B cell (primary cell): ENCODE data around the gene AKTIP. TPM values are rescaled to one million over a fixed set of nuclear protein-coding genes. Genes with fewer than 3 reads are reported as not detected.

Experiments used
- ATAC-seq: fragments of 200-7000 bp; cut with Tn5 transposase; one replicate; pipeline ENCODE4 v1.10.0; 2021; ENCODE audit warnings: low read depth, mild to moderate bottlenecking, moderate number of reproducible peaks, moderate library complexity
- CTCF ChIA-PET: fragments of 350-600 bp; sonication (Branson Sonifier 250); formaldehyde crosslinking; loops from one replicate; lab custom pipeline; 2021; ENCODE audit warnings: antibody characterized with exemption, inconsistent platforms; lab: Charles Lee
- POLR2A ChIA-PET: fragments of 350-600 bp; sonication (Branson Sonifier 250); formaldehyde crosslinking; loops from one replicate; lab custom pipeline; 2021; ENCODE audit warnings: antibody characterized with exemption; lab: Charles Lee
- DNase-seq: peaks from one replicate; pipeline ENCODE4 v3.0.0; 2013
- H2AFZ ChIP-seq: 2 replicates; pipeline ENCODE4 v1.6.1; 2012; ENCODE audit warnings: mild to moderate bottlenecking, low read depth, low read length; ENCODE audit not compliant: insufficient read depth, poor library complexity, severe bottlenecking
- H3K27ac ChIP-seq, 2 donors: 1 replicate in 1 of 2; 2 replicates in 1 of 2; pipeline ENCODE4 v1.5.1; 2012 to 2013; ENCODE audit warnings: low read length in 2 of 2, mild to moderate bottlenecking in 2 of 2, moderate library complexity in 1 of 2
- H3K27me3 ChIP-seq, 4 experiments: fragments of 200-600 bp in 1 of 4; sonication (generic) in 1 of 4; replicated peaks in 1 of 4; 1 replicate in 2 of 4; 2 replicates in 2 of 4; pipeline versions ENCODE4 v1.6.1 to v1.7.0; 2013 to 2016; ENCODE audit warnings: low read length in 3 of 4, mild to moderate bottlenecking in 2 of 4, mixed read lengths in 1 of 4, moderate library complexity in 1 of 4; ENCODE audit not compliant: insufficient read depth in 4 of 4, control insufficient read depth in 3 of 4; ENCODE audit errors: control extremely low read depth in 1 of 4
- H3K36me3 ChIP-seq, 2 experiments: replicated peaks in 1 of 2; 1 replicate in 1 of 2; 2 replicates in 1 of 2; pipeline versions ENCODE4 v1.6.1 to v1.7.1; 2013; ENCODE audit warnings: low read length in 1 of 2; ENCODE audit not compliant: insufficient read depth in 2 of 2, control insufficient read depth in 1 of 2; ENCODE audit errors: control extremely low read depth in 1 of 2, extremely low read depth in 1 of 2
- H3K4me1 ChIP-seq, 2 donors: fragments of 200-600 bp in 1 of 2; sonication (generic) in 1 of 2; 1 replicate in 1 of 2; 2 replicates in 1 of 2; pipeline versions ENCODE4 v1.5.1 to v1.6.1; 2013 to 2017; ENCODE audit warnings: low read length in 2 of 2; ENCODE audit not compliant: control insufficient read depth in 2 of 2, insufficient read depth in 2 of 2
- H3K4me2 ChIP-seq: replicated peaks from 2 replicates; pipeline ENCODE3; 2012; ENCODE audit warnings: mild to moderate bottlenecking, low read depth, low read length; ENCODE audit not compliant: poor library complexity, severe bottlenecking
- H3K4me3 ChIP-seq, 5 experiments: fragments of 200-600 bp in 1 of 5; sonication (generic) in 1 of 5; 1 replicate in 3 of 5; 2 replicates in 2 of 5; pipeline versions ENCODE4 v1.5.1 to v1.7.0; 2011 to 2016; ENCODE audit warnings: low read length in 4 of 5, mild to moderate bottlenecking in 4 of 5, low read depth in 2 of 5, control low read depth in 1 of 5, moderate library complexity in 1 of 5; ENCODE audit not compliant: insufficient read depth in 1 of 5; ENCODE audit errors: control extremely low read depth in 1 of 5, extremely low read depth in 1 of 5
- H3K79me2 ChIP-seq: fragments of 200-600 bp; sonication (generic); one replicate; pipeline ENCODE4 v1.6.0; 2016; ENCODE audit warnings: low read length; ENCODE audit not compliant: control insufficient read depth, insufficient read depth
- H3K9ac ChIP-seq: fragments of 200-600 bp; sonication (generic); 2 replicates; pipeline ENCODE4 v1.6.1; 2017; ENCODE audit warnings: mild to moderate bottlenecking, low read length, moderate library complexity
- H3K9me3 ChIP-seq, 3 donors: one replicate each; pipeline versions ENCODE4 v1.6.1 to v1.7.1; 2013; ENCODE audit warnings: low read length in 2 of 3; ENCODE audit not compliant: control insufficient read depth in 2 of 3, insufficient read depth in 1 of 3; ENCODE audit errors: control extremely low read depth in 1 of 3
- H4K20me1 ChIP-seq: 2 replicates; pipeline ENCODE4 v1.6.0; 2012; ENCODE audit warnings: mild to moderate bottlenecking, low read length; ENCODE audit not compliant: insufficient read depth, control insufficient read depth, poor library complexity, severe bottlenecking
- H3K27ac Mint-ChIP-seq: one replicate; pipeline ENCODE4 v1.8.0; 2021; ENCODE audit warnings: mixed read lengths
- H3K27me3 Mint-ChIP-seq: one replicate; pipeline ENCODE4 v1.8.0; 2021; ENCODE audit warnings: mixed read lengths
- H3K4me1 Mint-ChIP-seq: one replicate; pipeline ENCODE4 v1.8.0; 2021; ENCODE audit warnings: mixed read lengths
- H3K4me3 Mint-ChIP-seq: one replicate; pipeline ENCODE4 v1.8.0; 2021; ENCODE audit warnings: mixed read lengths
- H3K9me3 Mint-ChIP-seq: one replicate; pipeline ENCODE4 v1.8.0; 2022; ENCODE audit warnings: mixed read lengths; ENCODE audit not compliant: insufficient read depth
- CTCF ChIP-seq: fragments of 200-600 bp; IDR thresholded peaks from one replicate; pipeline ENCODE4 v1.8.0; 2022; ENCODE audit warnings: antibody characterized with exemption, mild to moderate bottlenecking
- EZH2 ChIP-seq: IDR thresholded peaks from 2 replicates; pipeline ENCODE4 v1.6.1; 2012; ENCODE audit warnings: borderline replicate concordance, low read depth, mild to moderate bottlenecking, moderate library complexity, low read length; ENCODE audit not compliant: insufficient read depth, poor library complexity, severe bottlenecking
- WGBS: methylation state at CpG from one replicate; pipeline ENCODE4 v1.1.5; 2013; ENCODE audit warnings: missing lambda C conversion rate; ENCODE audit not compliant: insufficient coverage; 5-methylcytosine and 5-hydroxymethylcytosine counted together
- intact Hi-C: fragments of 100-400 bp; cut with micrococcal nuclease; formaldehyde crosslinking; loops from one replicate; pipeline ENCODE4 v1.10.0; 2022
- polyA plus RNA-seq: library from polyadenylated mRNA; depleted of rRNA; stranded (reverse); fragments of >200 nt; gene quantifications from 2 replicates; pipeline ENCODE4 v1.2.3, GENCODE V29; 2012
- total RNA-seq, 2 donors: library from RNA; stranded (reverse); fragments of 120-200 nt in 1 of 2; gene quantifications; 1 replicate in 1 of 2; 2 replicates in 1 of 2; pipeline versions ENCODE4 v1.2.3 to v1.2.4, GENCODE V29; 2013 to 2022

AKTIP gene
- total and polyA plus RNA-seq, 2 donors (not counting 1 experiment from before 2014, with no cell fraction given), result 12.6 to 24.0 TPM

- Histone ChIP-seq H3K4me3 (no peak overlapping the region), H3K27ac (no peak overlapping the region), H3K36me3 (peaks cover 16 to 73% of the 10 kb centered on the region in 2 experiments), H3K4me1 (peaks cover 23 to 26% of the 10 kb centered on the region in 2 donors), H2AFZ (no peak overlapping the region), H3K4me2 (no peak overlapping the region), H3K9ac (no peak overlapping the region), H3K9me3 (no peaks in the 10 kb centered on the region), H4K20me1 (peaks cover 10% of the 10 kb centered on the region), H3K27me3 (no peaks in the 10 kb centered on the region), H3K79me2 (peaks cover 2% of the 10 kb centered on the region)
- no peaks in the 10 kb centered on the region for H3K27me3 Mint-ChIP-seq
- ChIA-PET CTCF (interaction anchor here (1.2 kb wide), 1 partner anchor 54 kb away, joined by 4 read pairs; no protein-coding TSS in a partner anchor), POLR2A (no interaction called here)
- intact Hi-C loops, result no loop called here
- H3K4me3 Mint-ChIP-seq, result no peak overlapping the region
- H3K9me3 Mint-ChIP-seq, result no peaks in the 10 kb centered on the region
- 100% methylated on average over 1 of the region's 8 CpGs for WGBS
- ATAC-seq (no peak), DNase-seq (no peak)
- no peak overlapping the region for H3K27ac Mint-ChIP-seq
- H3K4me1 Mint-ChIP-seq, result peaks cover 30% of the 10 kb centered on the region
- TF ChIP-seq CTCF, result no peak
- TF ChIP-seq EZH2, result no peak
Measured at GRCh38 chr16:53458635-53459034, 44.4 kb downstream of the AKTIP start.

- Histone ChIP-seq H3K36me3 (peaks cover 16 to 79% of the 10 kb centered on the region in 2 experiments), H3K79me2 (peaks cover 2% of the 10 kb centered on the region), H3K4me3 (no peak overlapping the region), H3K27me3 (no peaks in the 10 kb centered on the region), H3K9me3 (no peaks in the 10 kb centered on the region), H3K9ac (no peak overlapping the region), H3K4me2 (peak overlapping the region; percentile 46), H3K27ac (no peak overlapping the region), H3K4me1 (peaks cover 23 to 26% of the 10 kb centered on the region in 2 donors), H4K20me1 (peaks cover 10% of the 10 kb centered on the region), H2AFZ (no peak overlapping the region)
- Mint-ChIP-seq H3K4me1 (peaks cover 30% of the 10 kb centered on the region), H3K27ac (peak overlapping the region; percentile 12), H3K9me3 (no peaks in the 10 kb centered on the region), H3K27me3 (no peaks in the 10 kb centered on the region), H3K4me3 (peak overlapping the region; percentile 10)
- DNase-seq (peak; percentile 77), ATAC-seq (peak; percentile 96)
- no CpG with 5 or more reads among the region's 2 CpGs for WGBS
- ChIA-PET POLR2A (interaction anchor here (0.7 kb wide), 1 partner anchor 48 kb away, joined by 8 read pairs; no protein-coding TSS in a partner anchor), CTCF (interaction anchor here (0.7 to 2.0 kb wide), 4 partner anchors 9 to 361 kb away, joined by 3 to 4 read pairs (median 4); no protein-coding TSS in a partner anchor)
- TF ChIP-seq CTCF (no peak), EZH2 (no peak)
- intact Hi-C loops, result loop anchor here (2.0 kb wide), 1 partner anchor 23 kb away; the partner anchor contains the start of gene RBL2
Measured at GRCh38 chr16:53457670-53458069, 45.3 kb downstream of the AKTIP start.
